SKM-1 (cell line): ENCODE measurements around the gene BACE1-AS.
"Not testable (repeated sequence)": the region's sequence is repeated elsewhere in the genome, so short reads cannot be mapped to it uniquely, and the experiment has no call there.

ENCODE experiments used
- DNase-seq: peaks from one replicate; lab custom pipeline; 2025; ENCODE audit not compliant: unreplicated experiment; lab: John Stamatoyannopoulos, UW

The BACE1-AS gene

GRCh38 chr11:117290809-117291396 lies at the start of gene BACE1-AS:
Gene BACE1-AS (plus strand): TSS chr11:117291346.
- no peak for DNase-seq

- no peak for DNase-seq
Measured at GRCh38 chr11:117248341-117248740, 42.8 kb upstream of the BACE1-AS start.

- DNase-seq, result no peak
Measured at GRCh38 chr11:117249571-117249970, 41.6 kb upstream of the BACE1-AS start.

GRCh38 chr11:117251506-117251905 lies 39.6 kb upstream of the BACE1-AS start:
- DNase-seq, result no peak

GRCh38 chr11:117255966-117256365 lies 35.2 kb upstream of the BACE1-AS start:
- DNase-seq, result no peak

GRCh38 chr11:117256573-117256972 lies 34.6 kb upstream of the BACE1-AS start:
- DNase-seq, result no peak

- no peak for DNase-seq
Measured at GRCh38 chr11:117258576-117258975, 32.6 kb upstream of the BACE1-AS start.

GRCh38 chr11:117259417-117259816 lies 31.7 kb upstream of the BACE1-AS start:
- DNase-seq, result no peak

GRCh38 chr11:117264624-117265323 lies 26.4 kb upstream of the BACE1-AS start:
- not testable (repeated sequence) for DNase-seq

- DNase-seq, result no peak
Measured at GRCh38 chr11:117265745-117266144, 25.4 kb upstream of the BACE1-AS start.

- no peak for DNase-seq
Measured at GRCh38 chr11:117269856-117270255, 21.3 kb upstream of the BACE1-AS start.

- DNase-seq, result no peak
Measured at GRCh38 chr11:117271208-117271607, 19.9 kb upstream of the BACE1-AS start.

- not testable (repeated sequence) for DNase-seq
Measured at GRCh38 chr11:117272175-117272574, 19.0 kb upstream of the BACE1-AS start.

- no peak for DNase-seq
Measured at GRCh38 chr11:117273550-117274289, 17.4 kb upstream of the BACE1-AS start.

- DNase-seq, result no peak
Measured at GRCh38 chr11:117278347-117278746, 12.8 kb upstream of the BACE1-AS start.

GRCh38 chr11:117279711-117280376 lies 11.3 kb upstream of the BACE1-AS start:
- no peak for DNase-seq

GRCh38 chr11:117281159-117281558 lies 10.0 kb upstream of the BACE1-AS start:
- DNase-seq, result no peak

GRCh38 chr11:117281869-117282268 lies 9.3 kb upstream of the BACE1-AS start:
- DNase-seq, result no peak

GRCh38 chr11:117282956-117283355 lies 8.2 kb upstream of the BACE1-AS start:
- DNase-seq, result no peak

GRCh38 chr11:117284053-117284452 lies 7.1 kb upstream of the BACE1-AS start:
- DNase-seq, result no peak

GRCh38 chr11:117286588-117286987 lies 4.6 kb upstream of the BACE1-AS start:
- DNase-seq, result no peak

- DNase-seq, result no peak
Measured at GRCh38 chr11:117287668-117288067, 3.5 kb upstream of the BACE1-AS start.
